ENCODE results near the gene CCT6A.
"Not testable (repeated sequence)": the region's sequence is repeated elsewhere in the genome, so short reads cannot be mapped to it uniquely, and the experiment has no call there.

The CCT6A gene

DNA sequence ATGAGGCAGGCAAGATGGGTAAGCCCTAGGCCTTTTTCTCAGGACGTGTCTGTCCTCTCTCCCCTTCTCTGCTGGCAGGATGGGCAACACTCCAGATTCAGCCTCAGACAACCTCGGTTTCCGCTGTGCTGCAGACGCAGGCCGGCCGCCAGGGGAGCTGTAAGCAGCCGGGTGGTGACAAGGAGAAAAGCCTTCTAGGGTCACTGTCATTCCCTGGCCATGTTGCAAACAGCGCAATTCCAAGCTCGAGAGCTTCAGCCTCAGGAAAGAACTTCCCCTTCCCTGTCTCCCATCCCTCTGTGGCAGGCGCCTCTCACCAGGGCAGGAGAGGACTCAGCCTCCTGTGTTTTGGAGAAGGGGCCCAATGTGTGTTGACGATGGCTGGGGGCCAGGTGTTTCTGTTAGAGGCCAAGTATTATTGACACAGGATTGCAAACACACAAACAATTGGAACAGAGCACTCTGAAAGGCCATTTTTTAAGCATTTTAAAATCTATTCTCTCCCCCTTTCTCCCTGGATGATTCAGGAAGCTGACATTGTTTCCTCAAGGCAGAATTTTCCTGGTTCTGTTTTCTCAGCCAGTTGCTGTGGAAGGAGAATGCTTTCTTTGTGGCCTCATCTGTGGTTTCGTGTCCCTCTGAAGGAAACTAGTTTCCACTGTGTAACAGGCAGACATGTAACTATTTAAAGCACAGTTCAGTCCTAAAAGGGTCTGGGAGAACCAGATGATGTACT lies 28.1 kb downstream of the CCT6A start:
- TF ChIP-seq, protein P1, sequence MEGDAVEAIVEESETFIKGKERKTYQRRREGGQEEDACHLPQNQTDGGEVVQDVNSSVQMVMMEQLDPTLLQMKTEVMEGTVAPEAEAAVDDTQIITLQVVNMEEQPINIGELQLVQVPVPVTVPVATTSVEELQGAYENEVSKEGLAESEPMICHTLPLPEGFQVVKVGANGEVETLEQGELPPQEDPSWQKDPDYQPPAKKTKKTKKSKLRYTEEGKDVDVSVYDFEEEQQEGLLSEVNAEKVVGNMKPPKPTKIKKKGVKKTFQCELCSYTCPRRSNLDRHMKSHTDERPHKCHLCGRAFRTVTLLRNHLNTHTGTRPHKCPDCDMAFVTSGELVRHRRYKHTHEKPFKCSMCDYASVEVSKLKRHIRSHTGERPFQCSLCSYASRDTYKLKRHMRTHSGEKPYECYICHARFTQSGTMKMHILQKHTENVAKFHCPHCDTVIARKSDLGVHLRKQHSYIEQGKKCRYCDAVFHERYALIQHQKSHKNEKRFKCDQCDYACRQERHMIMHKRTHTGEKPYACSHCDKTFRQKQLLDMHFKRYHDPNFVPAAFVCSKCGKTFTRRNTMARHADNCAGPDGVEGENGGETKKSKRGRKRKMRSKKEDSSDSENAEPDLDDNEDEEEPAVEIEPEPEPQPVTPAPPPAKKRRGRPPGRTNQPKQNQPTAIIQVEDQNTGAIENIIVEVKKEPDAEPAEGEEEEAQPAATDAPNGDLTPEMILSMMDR (IDR thresholded peaks at IDR 0.05), result peak; percentile 65
- Histone ChIP-seq H3K27ac (peak overlapping the region; percentile 26), H3K4me3 (ENCODE audit: low read depth, low read length) (no peak overlapping the region), H3K4me1 (no peaks in the 10 kb centered on the region), H3K9me3 (ENCODE audit: control insufficient read depth, low read length) (no peaks in the 10 kb centered on the region), H3K9ac (no peak overlapping the region), H3K36me3 (ENCODE audit: control insufficient read depth, insufficient read depth, low read length) (no peaks in the 10 kb centered on the region), H3K4me2 (ENCODE audit: low read length) (no peak overlapping the region), H3K27me3 (ENCODE audit: control insufficient read depth, insufficient read depth, low read length) (no peaks in the 10 kb centered on the region), H2AFZ (no peak overlapping the region), H3K79me2 (no peaks in the 10 kb centered on the region)

DNA sequence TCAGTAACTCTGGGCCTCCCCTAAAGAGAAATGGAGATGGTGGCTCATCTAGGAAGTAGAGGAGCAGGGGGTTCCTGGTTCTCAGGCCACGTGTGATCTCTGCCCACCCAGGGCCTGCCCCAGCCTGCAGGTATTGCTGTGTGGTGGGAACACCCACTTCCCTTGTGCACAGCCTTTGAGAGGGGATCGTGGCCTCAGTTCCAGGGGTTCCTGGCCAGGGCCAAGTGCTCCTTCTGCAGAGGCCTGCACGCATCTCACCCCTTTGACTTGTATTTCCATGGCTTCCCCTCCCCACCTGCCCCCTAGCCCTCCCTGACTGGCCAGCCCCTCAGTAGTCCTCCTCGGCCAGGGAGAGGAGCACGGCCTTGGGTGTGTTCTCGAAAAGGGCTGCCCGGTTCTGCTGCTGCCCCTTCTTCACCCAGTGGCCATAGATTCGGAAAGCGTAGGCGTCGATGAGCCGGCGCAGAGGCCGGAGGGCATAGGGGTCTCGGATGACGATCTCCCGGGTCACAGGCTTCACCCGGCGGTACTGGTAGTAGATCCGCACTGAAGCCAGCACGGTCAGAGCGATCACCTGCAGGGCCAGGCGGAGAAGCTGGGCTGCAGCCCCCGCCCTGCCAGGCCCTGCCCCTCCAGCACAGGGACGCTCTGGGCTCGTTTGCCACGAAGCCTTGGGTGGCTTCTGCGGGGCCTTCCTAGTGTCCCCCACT lies 29.3 kb downstream of the CCT6A start:
- H3K9ac ChIP-seq; H3K4me3 ChIP-seq (ENCODE audit: low read depth, low read length); H3K36me3 ChIP-seq (ENCODE audit: control insufficient read depth, insufficient read depth, low read length); H3K4me1 ChIP-seq; H3K27ac ChIP-seq; H2AFZ ChIP-seq; H3K9me3 ChIP-seq (ENCODE audit: control insufficient read depth, low read length); H3K27me3 ChIP-seq (ENCODE audit: control insufficient read depth, insufficient read depth, low read length); H3K79me2 ChIP-seq; H3K4me2 ChIP-seq (ENCODE audit: low read length): not testable (repeated sequence)

DNA sequence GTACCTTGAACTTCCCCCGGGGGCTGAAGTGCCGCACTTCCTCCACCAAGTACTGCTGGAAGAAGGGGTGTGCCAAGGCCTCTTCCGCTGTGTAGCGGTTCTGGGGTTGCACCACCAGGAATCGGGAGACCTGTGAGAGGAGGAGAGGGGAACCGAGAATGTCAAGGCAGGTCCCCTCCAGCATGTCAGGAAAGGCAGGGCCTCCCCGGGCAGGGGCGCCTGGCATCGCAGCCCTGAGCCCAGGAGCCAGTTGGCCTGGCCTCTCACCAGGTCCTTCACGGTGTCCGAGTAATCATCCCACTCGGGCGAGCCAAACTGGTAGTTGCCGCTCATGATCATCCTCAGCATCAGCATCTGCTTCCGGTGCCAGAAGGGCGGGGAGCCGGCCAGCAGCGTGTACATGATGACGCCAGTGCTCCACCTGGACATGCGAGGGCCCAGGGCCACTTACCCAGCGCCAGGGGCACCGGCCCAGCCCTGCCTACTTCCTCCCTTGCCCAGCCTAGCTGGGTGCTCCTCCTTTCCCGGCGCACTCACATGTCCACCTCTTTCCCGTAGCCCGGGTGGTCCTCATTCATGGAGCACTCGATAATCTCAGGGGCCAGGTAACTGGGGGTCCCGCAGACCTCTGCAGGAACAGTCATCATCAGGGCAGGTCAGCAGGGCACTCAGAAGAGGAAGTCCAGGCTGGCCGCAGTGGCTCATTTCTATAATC lies 30.2 kb downstream of the CCT6A start:
- H3K9me3 ChIP-seq (ENCODE audit: control insufficient read depth, low read length), result no peaks in the 10 kb centered on the region
- TF ChIP-seq, protein P1 (IDR thresholded peaks at IDR 0.05), result no peak
- no peaks in the 10 kb centered on the region for H3K36me3 ChIP-seq (ENCODE audit: control insufficient read depth, insufficient read depth, low read length)
- no peak overlapping the region for H3K27ac ChIP-seq
- H3K79me2 ChIP-seq, result no peaks in the 10 kb centered on the region
- H3K4me1 ChIP-seq, result no peaks in the 10 kb centered on the region
- no peaks in the 10 kb centered on the region for H3K27me3 ChIP-seq (ENCODE audit: control insufficient read depth, insufficient read depth, low read length)
- H3K4me2 ChIP-seq (ENCODE audit: low read length), result no peak overlapping the region
- no peak overlapping the region for H3K9ac ChIP-seq
- H2AFZ ChIP-seq, result no peak overlapping the region
- H3K4me3 ChIP-seq (ENCODE audit: low read depth, low read length), result no peak overlapping the region

- no peaks in the 10 kb centered on the region for H3K4me1 ChIP-seq
- no peak overlapping the region for H3K27ac ChIP-seq
Measured at GRCh38 chr7:56083150-56083785, 31.7 kb downstream of the CCT6A start.

More at GRCh38 chr7:56083150-56083785, 31.7 kb downstream of the CCT6A start:
- no peaks in the 10 kb centered on the region for H3K27me3 ChIP-seq (ENCODE audit: control insufficient read depth, insufficient read depth, low read length)
- no peaks in the 10 kb centered on the region for H3K79me2 ChIP-seq
- no peaks in the 10 kb centered on the region for H3K36me3 ChIP-seq (ENCODE audit: control insufficient read depth, insufficient read depth, low read length)
- no peaks in the 10 kb centered on the region for H3K9me3 ChIP-seq (ENCODE audit: control insufficient read depth, low read length)
- H3K9ac ChIP-seq, result no peak overlapping the region
- TF ChIP-seq, protein P1 (IDR thresholded peaks at IDR 0.05), result no peak
- H3K4me2 ChIP-seq (ENCODE audit: low read length), result no peak overlapping the region
- no peak overlapping the region for H2AFZ ChIP-seq
- H3K4me3 ChIP-seq (ENCODE audit: low read depth, low read length), result no peak overlapping the region

All from parathyroid adenoma (tissue), 2 donors.